ENCODE measurements around the gene FSTL4.

DNA sequence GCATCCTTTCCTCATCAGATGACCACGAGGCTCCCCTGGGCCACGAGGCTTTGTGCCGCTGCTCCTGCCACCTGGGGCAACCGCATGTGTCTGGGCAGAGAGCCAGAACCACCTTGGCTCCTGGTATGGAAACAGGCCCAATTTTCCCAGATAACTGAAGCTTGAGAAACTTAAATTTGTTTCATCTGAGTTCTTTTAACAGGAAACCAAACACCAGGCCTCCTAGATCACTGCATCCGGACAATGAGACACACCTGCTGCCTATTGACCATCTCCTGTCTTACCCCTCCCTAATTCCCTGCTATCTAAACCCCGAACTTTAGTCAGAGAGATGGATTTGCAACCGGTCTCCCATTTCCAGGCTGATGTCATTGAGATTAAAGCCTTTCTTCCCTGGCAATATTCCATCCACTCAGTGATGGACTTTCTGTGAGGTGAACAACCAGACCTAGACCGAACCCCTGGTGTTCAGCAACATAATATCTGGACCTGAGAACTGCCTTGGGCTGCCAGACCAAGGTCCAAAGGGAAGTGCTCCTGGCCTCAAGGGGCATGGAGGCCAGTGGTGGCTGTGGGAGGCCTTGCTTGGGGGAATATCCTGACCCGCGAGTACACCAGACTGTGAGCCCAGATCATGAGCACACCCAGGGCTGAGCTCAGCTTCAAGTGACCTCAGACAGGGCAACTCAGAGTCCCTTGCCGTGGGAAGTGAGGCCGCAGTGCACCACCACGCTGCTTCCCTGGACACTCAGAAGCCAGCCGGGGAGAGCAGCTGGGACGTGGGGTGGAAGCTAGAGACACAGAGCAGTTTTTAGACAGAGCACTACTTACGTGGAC lies 360.8 kb downstream of the FSTL4 start:
- TF ChIP-seq, protein P1, sequence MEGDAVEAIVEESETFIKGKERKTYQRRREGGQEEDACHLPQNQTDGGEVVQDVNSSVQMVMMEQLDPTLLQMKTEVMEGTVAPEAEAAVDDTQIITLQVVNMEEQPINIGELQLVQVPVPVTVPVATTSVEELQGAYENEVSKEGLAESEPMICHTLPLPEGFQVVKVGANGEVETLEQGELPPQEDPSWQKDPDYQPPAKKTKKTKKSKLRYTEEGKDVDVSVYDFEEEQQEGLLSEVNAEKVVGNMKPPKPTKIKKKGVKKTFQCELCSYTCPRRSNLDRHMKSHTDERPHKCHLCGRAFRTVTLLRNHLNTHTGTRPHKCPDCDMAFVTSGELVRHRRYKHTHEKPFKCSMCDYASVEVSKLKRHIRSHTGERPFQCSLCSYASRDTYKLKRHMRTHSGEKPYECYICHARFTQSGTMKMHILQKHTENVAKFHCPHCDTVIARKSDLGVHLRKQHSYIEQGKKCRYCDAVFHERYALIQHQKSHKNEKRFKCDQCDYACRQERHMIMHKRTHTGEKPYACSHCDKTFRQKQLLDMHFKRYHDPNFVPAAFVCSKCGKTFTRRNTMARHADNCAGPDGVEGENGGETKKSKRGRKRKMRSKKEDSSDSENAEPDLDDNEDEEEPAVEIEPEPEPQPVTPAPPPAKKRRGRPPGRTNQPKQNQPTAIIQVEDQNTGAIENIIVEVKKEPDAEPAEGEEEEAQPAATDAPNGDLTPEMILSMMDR (IDR thresholded peaks at IDR 0.05; ENCODE audit: low read depth, low read length, missing input control), result no peak
- TF ChIP-seq REST (IDR thresholded peaks at IDR 0.05) (no peak), JUND (IDR thresholded peaks at IDR 0.05) (no peak), EGR1 (IDR thresholded peaks at IDR 0.05; ENCODE audit: low read depth in 2 of 2) (no peak), HNF4G (IDR thresholded peaks at IDR 0.05) (no peak), RXRA (IDR thresholded peaks at IDR 0.05) (no peak), TAF1 (conservative IDR thresholded peaks at IDR 0.05) (no peak), GABPA (IDR thresholded peaks at IDR 0.05 in 1 of 2, conservative IDR thresholded peaks at IDR 0.05 in 1 of 2) (no peak), YY1 (IDR thresholded peaks at IDR 0.05) (no peak), SP1 (IDR thresholded peaks at IDR 0.05) (no peak)
- TF ChIP-seq, protein P2, sequence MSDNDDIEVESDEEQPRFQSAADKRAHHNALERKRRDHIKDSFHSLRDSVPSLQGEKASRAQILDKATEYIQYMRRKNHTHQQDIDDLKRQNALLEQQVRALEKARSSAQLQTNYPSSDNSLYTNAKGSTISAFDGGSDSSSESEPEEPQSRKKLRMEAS (IDR thresholded peaks at IDR 0.05), result peak; percentile 43

All from liver (tissue), 3 donors.